SK-N-SH treated with all-trans-retinoic acid at 6 μM for 48 hours (cell line): Measurements from ENCODE around the gene MIOX.

Experiments used
- ATAC-seq: fragments of 200-7000 bp; cut with Tn5 transposase; 3 replicates; pipeline ENCODE4 v1.9.1; 2020; ENCODE audit warnings: mild to moderate bottlenecking, moderate library complexity
- ARNTL ChIP-seq: fragments of 450-650 bp; formaldehyde crosslinking; IDR thresholded peaks from 2 replicates; pipeline ENCODE4 v1.5.0; 2020; ENCODE audit warnings: low read depth, mild to moderate bottlenecking, moderate library complexity, borderline replicate concordance
- BACH2 ChIP-seq: fragments of 250-450 bp; sonication (Bioruptor Pico); IDR thresholded peaks from 2 replicates; pipeline ENCODE4 v1.9.0; 2021; ENCODE audit warnings: mild to moderate bottlenecking, borderline replicate concordance
- CSDC2 ChIP-seq: fragments of 250-450 bp; sonication (Bioruptor Pico); IDR thresholded peaks from 2 replicates; pipeline ENCODE4 v1.5.0; 2020; ENCODE audit warnings: mild to moderate bottlenecking, moderate library complexity
- CSRNP3 ChIP-seq: fragments of 250-450 bp; sonication (Bioruptor Pico); IDR thresholded peaks from 2 replicates; pipeline ENCODE4 v1.5.1; 2021; ENCODE audit warnings: mild to moderate bottlenecking, moderate library complexity
- GLIS3 ChIP-seq: fragments of 250-450 bp; sonication (Bioruptor Pico); IDR thresholded peaks from 2 replicates; pipeline ENCODE4 v1.5.0; 2020; ENCODE audit warnings: mild to moderate bottlenecking, moderate library complexity
- ISL1 ChIP-seq: fragments of 250-450 bp; sonication (Bioruptor Pico); IDR thresholded peaks from 2 replicates; pipeline ENCODE4 v2.1.2; 2022; ENCODE audit warnings: mild to moderate bottlenecking, moderate library complexity
- OSR1 ChIP-seq: fragments of 250-450 bp; sonication (Bioruptor Pico); IDR thresholded peaks from 2 replicates; pipeline ENCODE4 v1.8.0; 2022; ENCODE audit warnings: moderate library complexity, mild to moderate bottlenecking, inconsistent platforms
- PATZ1 ChIP-seq: fragments of 250-450 bp; sonication (Bioruptor Pico); IDR thresholded peaks from 2 replicates; pipeline ENCODE4 v1.8.0; 2020; ENCODE audit warnings: mild to moderate bottlenecking, moderate library complexity, borderline replicate concordance
- POU6F1 ChIP-seq: fragments of 250-450 bp; sonication (Bioruptor Pico); IDR thresholded peaks from 2 replicates; pipeline ENCODE4 v1.8.0; 2021; ENCODE audit warnings: low read depth, mild to moderate bottlenecking, moderate library complexity, borderline replicate concordance
- PPARA ChIP-seq: fragments of 250-450 bp; sonication (Bioruptor Pico); IDR thresholded peaks from 2 replicates; pipeline ENCODE4 v1.5.0; 2020; ENCODE audit warnings: mild to moderate bottlenecking, borderline replicate concordance
- RARB ChIP-seq: fragments of 250-450 bp; sonication (Bioruptor Pico); IDR thresholded peaks from 2 replicates; pipeline ENCODE4 v1.8.0; 2021; ENCODE audit warnings: mild to moderate bottlenecking, moderate library complexity
- SNAI2 ChIP-seq: fragments of 250-450 bp; sonication (Bioruptor Pico); IDR thresholded peaks from 2 replicates; pipeline ENCODE4 v1.5.0; 2020; ENCODE audit warnings: mild to moderate bottlenecking, moderate library complexity
- TCF4 ChIP-seq: fragments of 250-450 bp; sonication (Bioruptor Pico); IDR thresholded peaks from 2 replicates; pipeline ENCODE4 v1.8.0; 2021; ENCODE audit warnings: mild to moderate bottlenecking, moderate library complexity, borderline replicate concordance
- TOX ChIP-seq: fragments of 250-450 bp; sonication (Bioruptor Pico); IDR thresholded peaks from 2 replicates; pipeline ENCODE4 v1.8.0; 2021; ENCODE audit warnings: mild to moderate bottlenecking, moderate library complexity, borderline replicate concordance
- ZC3H10 ChIP-seq: fragments of 250-450 bp; sonication (Bioruptor Pico); IDR thresholded peaks from 2 replicates; pipeline ENCODE4 v1.5.1; 2021; ENCODE audit warnings: mild to moderate bottlenecking, moderate library complexity
- ZFP3 ChIP-seq: fragments of 250-450 bp; sonication (Bioruptor Pico); IDR thresholded peaks from 2 replicates; pipeline ENCODE4 v1.5.0; 2020; ENCODE audit warnings: mild to moderate bottlenecking, moderate library complexity
- ZFP30 ChIP-seq: fragments of 450-650 bp; formaldehyde crosslinking; IDR thresholded peaks from 2 replicates; pipeline ENCODE4 v1.5.0; 2022; ENCODE audit warnings: mild to moderate bottlenecking, moderate library complexity
- ZNF565 ChIP-seq: fragments of 450-650 bp; formaldehyde crosslinking; conservative IDR thresholded peaks from 2 replicates; pipeline ENCODE4 v1.5.0; 2020; ENCODE audit warnings: low read depth, mild to moderate bottlenecking, moderate library complexity
- ZNF70 ChIP-seq: fragments of 450-650 bp; formaldehyde crosslinking; IDR thresholded peaks from 2 replicates; pipeline ENCODE4 v1.5.0; 2020; ENCODE audit warnings: mild to moderate bottlenecking, moderate library complexity
- ZNF8 ChIP-seq: fragments of 450-650 bp; formaldehyde crosslinking; IDR thresholded peaks from 2 replicates; pipeline ENCODE4 v1.5.0; 2020; ENCODE audit warnings: mild to moderate bottlenecking, moderate library complexity
- TF ChIP-seq, protein P1 (sequence below): fragments of 250-450 bp; sonication (Bioruptor Pico); IDR thresholded peaks from 2 replicates; pipeline ENCODE4 v1.5.1; 2020; ENCODE audit warnings: low read depth, mild to moderate bottlenecking, moderate library complexity
- TF ChIP-seq, protein P2 (sequence below): fragments of 250-450 bp; sonication (Bioruptor Pico); IDR thresholded peaks from 2 replicates; pipeline ENCODE4 v1.5.0; 2020; ENCODE audit warnings: mild to moderate bottlenecking, moderate library complexity

The MIOX gene

DNA sequence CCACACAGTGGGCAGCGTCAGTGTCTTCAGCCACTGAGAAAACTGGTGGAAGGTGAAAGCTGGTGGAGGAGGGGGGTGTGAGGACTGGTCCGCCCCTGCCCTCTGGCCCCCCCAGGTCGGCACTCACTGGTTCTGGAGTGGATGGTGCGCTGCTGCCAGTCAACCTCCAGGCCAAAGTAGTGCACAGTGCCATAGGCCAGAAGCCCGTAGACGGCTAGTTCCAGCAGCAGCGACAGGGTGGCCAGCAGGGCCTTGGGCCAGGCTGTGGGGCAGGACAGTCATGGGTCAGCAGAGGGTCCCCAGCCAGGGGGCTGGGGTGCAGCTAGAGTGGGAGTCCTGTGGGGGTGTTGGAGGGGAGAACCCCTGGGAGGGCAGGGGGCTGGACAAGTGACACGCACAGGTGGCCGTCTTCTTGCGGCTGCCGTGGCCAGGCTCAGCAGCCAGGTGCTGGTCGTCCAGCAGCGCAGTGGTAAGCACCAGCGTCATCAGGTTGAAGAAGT is 18.7 kb downstream of the MIOX start:
- no peak for ATAC-seq
- TF ChIP-seq BACH2 (no peak), ZNF70 (CRISPR knock-in tag) (no peak), SNAI2 (CRISPR knock-in tag) (no peak), ZFP3 (no peak), PATZ1 (CRISPR knock-in tag) (no peak), PPARA (CRISPR knock-in tag) (no peak), ZFP30 (CRISPR knock-in tag) (no peak), TOX (CRISPR knock-in tag) (no peak), RARB (CRISPR knock-in tag) (no peak), TCF4 (no peak), ZNF8 (CRISPR knock-in tag) (no peak), ISL1 (CRISPR knock-in tag) (no peak), CSRNP3 (CRISPR knock-in tag) (no peak), OSR1 (CRISPR knock-in tag) (no peak), ZNF565 (CRISPR knock-in tag) (no peak), POU6F1 (CRISPR knock-in tag) (no peak), GLIS3 (CRISPR knock-in tag) (no peak), ARNTL (CRISPR knock-in tag) (no peak)
- TF ChIP-seq, protein P1, sequence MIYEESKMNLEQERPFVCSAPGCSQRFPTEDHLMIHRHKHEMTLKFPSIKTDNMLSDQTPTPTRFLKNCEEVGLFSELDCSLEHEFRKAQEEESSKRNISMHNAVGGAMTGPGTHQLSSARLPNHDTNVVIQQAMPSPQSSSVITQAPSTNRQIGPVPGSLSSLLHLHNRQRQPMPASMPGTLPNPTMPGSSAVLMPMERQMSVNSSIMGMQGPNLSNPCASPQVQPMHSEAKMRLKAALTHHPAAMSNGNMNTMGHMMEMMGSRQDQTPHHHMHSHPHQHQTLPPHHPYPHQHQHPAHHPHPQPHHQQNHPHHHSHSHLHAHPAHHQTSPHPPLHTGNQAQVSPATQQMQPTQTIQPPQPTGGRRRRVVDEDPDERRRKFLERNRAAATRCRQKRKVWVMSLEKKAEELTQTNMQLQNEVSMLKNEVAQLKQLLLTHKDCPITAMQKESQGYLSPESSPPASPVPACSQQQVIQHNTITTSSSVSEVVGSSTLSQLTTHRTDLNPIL (CRISPR knock-in tag): no peak
- TF ChIP-seq, protein P2, sequence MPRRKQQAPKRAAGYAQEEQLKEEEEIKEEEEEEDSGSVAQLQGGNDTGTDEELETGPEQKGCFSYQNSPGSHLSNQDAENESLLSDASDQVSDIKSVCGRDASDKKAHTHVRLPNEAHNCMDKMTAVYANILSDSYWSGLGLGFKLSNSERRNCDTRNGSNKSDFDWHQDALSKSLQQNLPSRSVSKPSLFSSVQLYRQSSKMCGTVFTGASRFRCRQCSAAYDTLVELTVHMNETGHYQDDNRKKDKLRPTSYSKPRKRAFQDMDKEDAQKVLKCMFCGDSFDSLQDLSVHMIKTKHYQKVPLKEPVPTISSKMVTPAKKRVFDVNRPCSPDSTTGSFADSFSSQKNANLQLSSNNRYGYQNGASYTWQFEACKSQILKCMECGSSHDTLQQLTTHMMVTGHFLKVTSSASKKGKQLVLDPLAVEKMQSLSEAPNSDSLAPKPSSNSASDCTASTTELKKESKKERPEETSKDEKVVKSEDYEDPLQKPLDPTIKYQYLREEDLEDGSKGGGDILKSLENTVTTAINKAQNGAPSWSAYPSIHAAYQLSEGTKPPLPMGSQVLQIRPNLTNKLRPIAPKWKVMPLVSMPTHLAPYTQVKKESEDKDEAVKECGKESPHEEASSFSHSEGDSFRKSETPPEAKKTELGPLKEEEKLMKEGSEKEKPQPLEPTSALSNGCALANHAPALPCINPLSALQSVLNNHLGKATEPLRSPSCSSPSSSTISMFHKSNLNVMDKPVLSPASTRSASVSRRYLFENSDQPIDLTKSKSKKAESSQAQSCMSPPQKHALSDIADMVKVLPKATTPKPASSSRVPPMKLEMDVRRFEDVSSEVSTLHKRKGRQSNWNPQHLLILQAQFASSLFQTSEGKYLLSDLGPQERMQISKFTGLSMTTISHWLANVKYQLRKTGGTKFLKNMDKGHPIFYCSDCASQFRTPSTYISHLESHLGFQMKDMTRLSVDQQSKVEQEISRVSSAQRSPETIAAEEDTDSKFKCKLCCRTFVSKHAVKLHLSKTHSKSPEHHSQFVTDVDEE (CRISPR knock-in tag): no peak

GRCh38 chr22:50505776-50506610 is 19.3 kb downstream of the MIOX start:
- no peak for ATAC-seq
- TF ChIP-seq RARB (CRISPR knock-in tag) (no peak), ZNF70 (CRISPR knock-in tag) (no peak), CSDC2 (CRISPR knock-in tag) (no peak), PPARA (CRISPR knock-in tag) (no peak), POU6F1 (CRISPR knock-in tag) (no peak), ISL1 (CRISPR knock-in tag) (no peak), ZC3H10 (CRISPR knock-in tag) (no peak), GLIS3 (CRISPR knock-in tag) (no peak), ZNF8 (CRISPR knock-in tag) (no peak), ZFP30 (CRISPR knock-in tag) (no peak)
